ENCODE measurements around the gene SRP14. TPM values are rescaled to one million over a fixed set of nuclear protein-coding genes. Genes with fewer than 3 reads are reported as not detected.
"Not testable (repeated sequence)": the region's sequence is repeated elsewhere in the genome, so short reads cannot be mapped to it uniquely, and the experiment has no call there.

The SRP14 gene
- total RNA-seq, 1 donor from 2014 or later: 153 TPM

- intact Hi-C loops (cut with micrococcal nuclease): loop anchor here (2.0 kb wide), 3 partner anchors 71 to 255 kb away; partner anchors contain the start of genes BMF, BUB1B and FSIP1
- Mint-ChIP-seq H3K27me3 (no peaks in the 10 kb centered on the region), H3K4me3 (peak overlapping the region; percentile 99), H3K27ac (peak overlapping the region; percentile 97), H3K36me3 (ENCODE audit: low read depth) (peaks cover 40% of the 10 kb centered on the region), H3K9me3 (no peaks in the 10 kb centered on the region), H3K4me1 (peaks cover 37% of the 10 kb centered on the region)
- DNase-seq: peak; percentile 70
These were observed 725 bp downstream of the SRP14 start for GRCh38 chr15:40038275-40038637.

DNA sequence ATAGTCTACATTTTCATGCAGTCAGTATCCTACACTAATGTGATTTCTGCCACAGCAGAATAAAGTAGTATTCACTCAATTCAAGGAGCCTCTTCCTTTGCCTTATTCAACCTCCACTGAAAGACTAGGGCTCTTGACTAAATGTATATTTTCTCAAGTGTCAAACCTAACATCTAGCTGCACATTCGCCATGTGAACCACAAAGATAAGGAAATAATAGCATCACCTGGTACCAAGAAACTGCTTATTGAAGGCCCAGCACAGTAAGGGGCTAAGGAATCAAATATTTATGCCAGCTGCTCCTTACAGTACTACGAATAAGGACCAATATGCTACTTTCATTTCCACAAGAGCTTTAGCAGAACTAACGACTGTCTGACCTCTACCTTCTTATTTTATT lies 1.3 kb downstream of the SRP14 start:
- Mint-ChIP-seq H3K27me3 (no peaks in the 10 kb centered on the region), H3K4me3 (peak overlapping the region; percentile 99), H3K27ac (peak overlapping the region; percentile 97), H3K4me1 (peaks cover 37% of the 10 kb centered on the region), H3K9me3 (no peaks in the 10 kb centered on the region), H3K36me3 (ENCODE audit: low read depth) (peaks cover 42% of the 10 kb centered on the region)
- intact Hi-C loops (cut with micrococcal nuclease): loop anchor here (2.0 kb wide), 3 partner anchors 71 to 255 kb away; partner anchors contain the start of genes BMF, BUB1B and FSIP1
- no peak for DNase-seq

GRCh38 chr15:40035182-40035581 lies 3.8 kb downstream of the SRP14 start:
- H3K4me3 Mint-ChIP-seq; H3K27me3 Mint-ChIP-seq; intact Hi-C loops (cut with micrococcal nuclease); H3K9me3 Mint-ChIP-seq; DNase-seq; H3K27ac Mint-ChIP-seq: not testable (repeated sequence)
- Mint-ChIP-seq H3K36me3 (ENCODE audit: low read depth) (peaks cover 57% of the 10 kb centered on the region), H3K4me1 (peaks cover 24% of the 10 kb centered on the region)

DNA sequence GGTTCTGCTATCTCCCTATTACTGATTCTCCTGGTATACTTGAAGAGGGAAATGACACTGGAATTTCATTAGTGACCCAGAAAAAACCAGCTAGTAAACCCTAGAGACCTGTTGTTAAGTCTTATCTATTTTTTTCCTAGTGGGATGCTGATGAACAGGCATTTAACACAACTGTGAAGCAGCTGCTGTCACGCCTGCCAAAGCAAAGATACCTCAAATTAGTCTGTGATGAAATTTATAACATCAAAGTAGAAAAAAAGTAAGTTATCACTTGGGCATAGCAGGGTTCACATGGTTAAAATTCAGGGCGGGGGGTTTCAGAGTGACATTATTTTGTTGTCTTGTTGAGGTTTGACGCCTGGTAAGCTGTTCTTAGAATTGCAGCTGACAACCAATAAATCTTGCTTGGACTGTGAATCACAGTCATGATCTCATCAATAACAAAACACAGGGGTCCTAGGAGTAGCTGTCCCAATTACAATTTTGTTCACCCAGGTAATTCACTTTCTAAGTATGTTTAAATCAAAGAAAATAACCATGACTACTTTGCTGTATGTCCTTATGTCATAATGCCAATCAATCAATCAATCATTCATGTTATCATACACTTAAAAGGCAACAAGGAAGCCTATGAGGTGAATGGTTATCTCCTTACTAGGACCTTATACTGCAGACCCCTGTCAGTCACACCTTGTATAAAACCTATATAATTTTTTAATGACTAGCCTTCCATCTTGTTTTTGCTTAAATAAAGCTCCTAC lies 4.6 kb downstream of the SRP14 start:
- H3K27me3 Mint-ChIP-seq: no peaks in the 10 kb centered on the region
- H3K4me1 Mint-ChIP-seq: peaks cover 20% of the 10 kb centered on the region
- no peaks in the 10 kb centered on the region for H3K9me3 Mint-ChIP-seq
- H3K4me3 Mint-ChIP-seq: no peak overlapping the region
- H3K36me3 Mint-ChIP-seq (ENCODE audit: low read depth): peaks cover 62% of the 10 kb centered on the region
- no peak for DNase-seq
- intact Hi-C loops (cut with micrococcal nuclease): no loop called here
- H3K27ac Mint-ChIP-seq: no peak overlapping the region

DNA sequence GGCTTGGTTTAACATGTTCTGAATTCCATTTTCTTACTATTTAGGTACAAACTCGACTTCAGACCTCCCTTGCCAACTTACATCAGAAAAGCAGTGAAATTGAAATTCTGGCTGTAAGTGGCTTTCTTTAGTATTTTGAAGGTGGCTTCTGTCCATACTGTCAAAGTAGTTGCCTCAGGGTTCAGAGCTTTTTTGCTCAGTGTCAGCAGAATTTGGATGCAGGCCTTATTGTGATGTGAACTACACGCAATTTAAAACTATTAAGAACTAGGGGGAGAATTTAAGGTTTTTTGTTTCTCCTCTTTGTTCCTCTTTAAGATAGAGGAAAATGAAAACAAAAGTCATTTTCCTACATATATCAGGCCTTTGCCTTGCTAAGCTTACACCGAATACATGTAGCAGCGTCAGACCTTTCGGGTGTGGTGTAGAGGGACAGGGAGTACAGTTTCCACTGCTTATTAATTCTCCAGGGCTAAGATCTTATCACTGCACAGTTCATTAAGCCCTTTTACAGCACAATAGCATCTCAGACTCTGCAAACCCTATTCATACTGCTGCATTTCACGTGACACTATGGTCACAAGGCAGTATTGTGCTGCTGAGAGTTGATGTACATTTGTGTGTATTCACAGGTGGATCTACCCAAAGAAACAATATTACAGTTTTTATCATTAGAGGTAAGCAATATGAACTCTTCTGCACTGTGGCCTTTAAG lies 6.7 kb downstream of the SRP14 start:
- H3K27me3 Mint-ChIP-seq: no peaks in the 10 kb centered on the region
- DNase-seq: no peak
- peaks cover 11% of the 10 kb centered on the region for H3K4me1 Mint-ChIP-seq
- H3K27ac Mint-ChIP-seq: no peak overlapping the region
- intact Hi-C loops (cut with micrococcal nuclease): no loop called here
- no peaks in the 10 kb centered on the region for H3K9me3 Mint-ChIP-seq
- H3K4me3 Mint-ChIP-seq: no peak overlapping the region
- H3K36me3 Mint-ChIP-seq (ENCODE audit: low read depth): peaks cover 52% of the 10 kb centered on the region

- H3K27ac Mint-ChIP-seq: no peak overlapping the region
- no peaks in the 10 kb centered on the region for H3K27me3 Mint-ChIP-seq
- peaks cover 6% of the 10 kb centered on the region for H3K4me1 Mint-ChIP-seq
- no peaks in the 10 kb centered on the region for H3K9me3 Mint-ChIP-seq
- intact Hi-C loops (cut with micrococcal nuclease): no loop called here
- peaks cover 47% of the 10 kb centered on the region for H3K36me3 Mint-ChIP-seq (ENCODE audit: low read depth)
- no peak for DNase-seq
- no peak overlapping the region for H3K4me3 Mint-ChIP-seq
These were observed 7.7 kb downstream of the SRP14 start for GRCh38 chr15:40031300-40031699.

DNA sequence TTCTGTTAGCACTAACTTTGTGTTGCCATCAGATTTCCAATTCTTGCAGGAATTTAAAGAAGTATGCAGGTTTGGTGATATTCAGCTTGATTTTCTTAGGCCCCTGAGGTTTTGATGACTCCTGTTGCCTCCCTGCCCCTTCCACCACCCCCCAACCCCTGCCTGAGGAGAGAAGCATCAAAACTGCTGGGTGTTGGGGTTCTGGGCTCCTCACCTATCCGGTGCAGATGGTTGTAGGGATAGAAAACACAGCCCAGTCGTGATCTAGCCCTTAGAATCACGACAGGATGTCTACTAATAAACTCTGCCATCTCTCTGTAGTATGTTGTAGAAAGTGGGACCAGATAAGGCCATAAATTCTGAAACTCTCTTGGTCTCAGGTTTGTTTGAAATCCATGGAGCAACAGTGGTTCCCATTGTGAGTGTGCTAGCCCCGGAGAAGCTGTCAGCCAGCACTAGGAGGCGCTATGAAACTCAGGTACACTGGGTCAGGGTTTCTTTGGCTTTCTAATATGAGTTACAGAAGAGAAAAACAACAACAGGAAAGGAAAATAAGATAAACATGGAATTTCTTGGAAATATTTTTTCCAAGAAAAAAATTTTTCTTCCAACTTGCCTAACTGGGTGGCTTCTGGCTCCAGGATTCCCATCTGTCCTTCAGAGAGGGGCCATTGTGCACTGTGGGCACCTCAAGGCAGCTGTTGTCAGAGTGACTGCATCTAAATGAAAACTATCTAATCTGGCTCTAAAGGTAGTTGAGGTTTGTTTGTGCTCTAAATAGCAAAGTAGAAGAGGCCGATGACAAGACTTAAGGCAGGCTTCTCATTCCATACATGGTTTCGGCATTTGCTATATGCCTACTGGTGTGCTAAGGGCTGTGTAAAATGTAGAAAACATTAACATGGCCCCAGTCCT lies 8.7 kb downstream of the SRP14 start:
- Mint-ChIP-seq H3K9me3 (no peaks in the 10 kb centered on the region), H3K4me1 (peaks cover 6% of the 10 kb centered on the region), H3K27me3 (no peaks in the 10 kb centered on the region), H3K36me3 (ENCODE audit: low read depth) (peaks cover 42% of the 10 kb centered on the region), H3K4me3 (no peak overlapping the region), H3K27ac (no peak overlapping the region)
- DNase-seq: peak; percentile 70
- intact Hi-C loops (cut with micrococcal nuclease): no loop called here

DNA sequence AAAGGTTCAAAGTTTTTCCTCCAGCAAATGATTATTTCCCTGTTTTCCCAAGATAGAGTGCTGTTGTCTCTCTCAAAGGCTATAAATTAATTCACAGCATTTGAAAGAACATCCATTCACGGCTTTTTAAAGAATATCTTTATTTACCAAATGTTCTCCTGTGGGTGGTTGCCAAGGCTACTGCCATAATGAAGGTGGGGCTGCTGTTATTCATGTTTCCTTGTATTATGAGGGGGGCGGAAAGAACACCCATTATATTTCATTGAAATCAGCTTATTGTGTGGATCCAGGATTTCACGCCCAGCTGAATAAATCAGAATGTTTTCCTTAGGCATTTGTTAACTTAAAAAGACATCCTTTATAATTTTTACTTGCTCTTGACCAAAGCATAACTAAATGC lies 10.1 kb downstream of the SRP14 start:
- no peak overlapping the region for H3K4me3 Mint-ChIP-seq
- DNase-seq: no peak
- H3K9me3 Mint-ChIP-seq: no peaks in the 10 kb centered on the region
- no peaks in the 10 kb centered on the region for H3K27me3 Mint-ChIP-seq
- intact Hi-C loops (cut with micrococcal nuclease): no loop called here
- no peaks in the 10 kb centered on the region for H3K4me1 Mint-ChIP-seq
- H3K27ac Mint-ChIP-seq: no peak overlapping the region
- peaks cover 33% of the 10 kb centered on the region for H3K36me3 Mint-ChIP-seq (ENCODE audit: low read depth)

DNA sequence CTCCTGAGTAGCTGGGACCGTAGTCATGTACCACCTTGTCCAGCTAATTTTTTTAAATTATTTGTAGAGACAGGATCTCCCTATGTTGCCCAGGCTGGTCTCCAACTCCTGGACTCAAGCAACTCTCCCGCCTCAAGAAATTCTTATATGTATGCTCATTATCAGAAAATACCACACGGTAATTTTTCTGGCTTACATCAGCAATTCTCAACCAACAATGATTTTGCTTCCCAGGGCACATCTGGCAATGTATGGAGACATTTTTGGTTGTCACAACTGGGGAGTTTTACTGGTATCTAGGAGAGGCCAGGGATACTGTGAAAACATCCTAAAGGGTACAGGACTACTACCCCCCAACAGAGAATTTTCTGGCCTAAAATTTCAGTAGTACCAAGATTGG lies 10.8 kb downstream of the SRP14 start:
- Mint-ChIP-seq H3K4me1 (no peaks in the 10 kb centered on the region), H3K27me3 (no peaks in the 10 kb centered on the region), H3K27ac (no peak overlapping the region), H3K4me3 (no peak overlapping the region), H3K9me3 (no peaks in the 10 kb centered on the region), H3K36me3 (ENCODE audit: low read depth) (peaks cover 37% of the 10 kb centered on the region)
- no peak for DNase-seq
- intact Hi-C loops (cut with micrococcal nuclease): no loop called here

GRCh38 chr15:40016224-40016865 lies 22.6 kb downstream of the SRP14 start:
- Mint-ChIP-seq H3K27me3 (no peaks in the 10 kb centered on the region), H3K36me3 (ENCODE audit: low read depth) (peaks cover 70% of the 10 kb centered on the region), H3K4me3 (no peak overlapping the region), H3K4me1 (no peaks in the 10 kb centered on the region), H3K27ac (no peak overlapping the region), H3K9me3 (peaks cover 16% of the 10 kb centered on the region)
- intact Hi-C loops (cut with micrococcal nuclease): no loop called here
- no peak for DNase-seq

DNA sequence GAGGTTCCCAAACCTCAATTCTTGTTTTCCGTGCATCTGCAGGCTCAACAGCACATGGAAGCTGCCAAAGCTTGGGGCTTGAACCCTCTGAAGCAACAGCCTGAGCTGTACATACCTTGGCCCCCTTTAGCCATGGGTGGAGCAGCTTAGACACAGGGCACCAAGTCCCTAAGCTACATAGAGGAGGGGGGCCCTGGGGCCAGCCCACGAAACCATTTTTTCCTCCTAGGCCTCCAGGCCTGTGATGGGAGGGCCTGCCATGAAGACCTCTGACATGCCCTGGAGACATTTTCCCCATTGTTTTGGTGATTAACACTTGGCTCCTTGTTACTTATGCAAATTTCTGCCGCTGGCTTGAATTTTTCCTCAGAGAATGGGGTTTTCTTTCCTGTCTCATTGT lies 24.6 kb downstream of the SRP14 start:
- DNase-seq: no peak
- H3K4me1 Mint-ChIP-seq: no peaks in the 10 kb centered on the region
- H3K9me3 Mint-ChIP-seq: peaks cover 16% of the 10 kb centered on the region
- H3K27ac Mint-ChIP-seq: no peak overlapping the region
- intact Hi-C loops (cut with micrococcal nuclease): no loop called here
- H3K36me3 Mint-ChIP-seq (ENCODE audit: low read depth): peaks cover 69% of the 10 kb centered on the region
- no peaks in the 10 kb centered on the region for H3K27me3 Mint-ChIP-seq
- H3K4me3 Mint-ChIP-seq: no peak overlapping the region

DNA sequence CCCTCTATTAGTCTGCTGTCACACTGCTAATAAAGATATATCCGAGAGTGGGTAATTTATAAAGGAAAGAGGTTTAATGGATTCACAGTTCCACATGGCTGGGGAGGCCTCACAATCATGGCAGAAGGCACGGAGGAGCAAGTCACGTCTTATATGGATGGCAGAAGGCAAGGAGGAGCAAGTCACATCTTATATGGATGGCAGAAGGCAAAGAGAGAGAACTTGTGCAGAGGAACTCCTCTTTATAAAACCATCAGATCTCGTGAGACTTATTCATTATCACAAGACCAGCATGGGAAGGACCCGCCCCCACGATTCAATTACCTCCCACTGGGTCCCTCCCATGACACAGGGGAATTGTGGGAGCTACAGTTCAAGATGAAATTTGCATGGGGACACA lies 25.6 kb downstream of the SRP14 start:
- DNase-seq; H3K27me3 Mint-ChIP-seq; intact Hi-C loops (cut with micrococcal nuclease); H3K27ac Mint-ChIP-seq; H3K4me3 Mint-ChIP-seq; H3K4me1 Mint-ChIP-seq: not testable (repeated sequence)
- Mint-ChIP-seq H3K9me3 (peaks cover 16% of the 10 kb centered on the region), H3K36me3 (ENCODE audit: low read depth) (peaks cover 70% of the 10 kb centered on the region)

- H3K27ac Mint-ChIP-seq: no peak overlapping the region
- H3K9me3 Mint-ChIP-seq: peaks cover 16% of the 10 kb centered on the region
- H3K4me1 Mint-ChIP-seq: no peaks in the 10 kb centered on the region
- intact Hi-C loops (cut with micrococcal nuclease): no loop called here
- H3K27me3 Mint-ChIP-seq: no peaks in the 10 kb centered on the region
- peaks cover 64% of the 10 kb centered on the region for H3K36me3 Mint-ChIP-seq (ENCODE audit: low read depth)
- DNase-seq: no peak
- no peak overlapping the region for H3K4me3 Mint-ChIP-seq
These were observed 27.7 kb downstream of the SRP14 start for GRCh38 chr15:40011303-40011702.
